Activated CD8-positive, alpha-beta memory T cell treated with anti-CD3 and anti-CD28 coated beads for 4 hours (primary cell): ENCODE data around the gene PHOX2B.
"Not testable (repeated sequence)": the region's sequence is repeated elsewhere in the genome, so short reads cannot be mapped to it uniquely, and the experiment has no call there.

Experiments used
- DNase-seq, 2 donors: peaks; one replicate each; pipeline ENCODE4 v3.0.0-alpha.2; 2020; ENCODE audit warnings: low read depth in 2 of 2

The PHOX2B gene

DNA sequence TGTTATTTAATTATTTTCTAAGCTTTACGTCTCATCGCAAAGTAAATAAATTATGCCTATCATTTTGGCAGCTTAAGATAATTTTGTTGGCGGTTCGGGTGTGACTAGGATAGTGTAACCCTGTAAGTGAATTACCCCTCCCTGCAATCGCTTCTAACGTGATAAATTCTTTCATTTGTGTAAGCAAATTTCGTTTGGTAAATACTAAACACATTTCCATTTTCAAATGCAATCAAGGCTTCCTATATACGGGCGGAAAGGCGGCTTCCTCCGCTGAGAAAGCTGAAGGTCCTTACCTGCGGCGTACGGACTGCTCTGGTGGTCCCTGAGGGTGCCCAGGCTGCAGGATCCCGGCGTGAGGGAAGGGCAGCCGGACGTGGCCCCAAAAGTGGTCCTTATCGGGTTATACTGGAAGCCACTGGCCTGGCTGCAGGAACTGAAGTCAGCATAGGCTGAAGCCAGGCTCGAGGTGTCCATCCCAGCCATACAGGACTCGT is 403 bp downstream of the PHOX2B start:
- no peak for DNase-seq

DNA sequence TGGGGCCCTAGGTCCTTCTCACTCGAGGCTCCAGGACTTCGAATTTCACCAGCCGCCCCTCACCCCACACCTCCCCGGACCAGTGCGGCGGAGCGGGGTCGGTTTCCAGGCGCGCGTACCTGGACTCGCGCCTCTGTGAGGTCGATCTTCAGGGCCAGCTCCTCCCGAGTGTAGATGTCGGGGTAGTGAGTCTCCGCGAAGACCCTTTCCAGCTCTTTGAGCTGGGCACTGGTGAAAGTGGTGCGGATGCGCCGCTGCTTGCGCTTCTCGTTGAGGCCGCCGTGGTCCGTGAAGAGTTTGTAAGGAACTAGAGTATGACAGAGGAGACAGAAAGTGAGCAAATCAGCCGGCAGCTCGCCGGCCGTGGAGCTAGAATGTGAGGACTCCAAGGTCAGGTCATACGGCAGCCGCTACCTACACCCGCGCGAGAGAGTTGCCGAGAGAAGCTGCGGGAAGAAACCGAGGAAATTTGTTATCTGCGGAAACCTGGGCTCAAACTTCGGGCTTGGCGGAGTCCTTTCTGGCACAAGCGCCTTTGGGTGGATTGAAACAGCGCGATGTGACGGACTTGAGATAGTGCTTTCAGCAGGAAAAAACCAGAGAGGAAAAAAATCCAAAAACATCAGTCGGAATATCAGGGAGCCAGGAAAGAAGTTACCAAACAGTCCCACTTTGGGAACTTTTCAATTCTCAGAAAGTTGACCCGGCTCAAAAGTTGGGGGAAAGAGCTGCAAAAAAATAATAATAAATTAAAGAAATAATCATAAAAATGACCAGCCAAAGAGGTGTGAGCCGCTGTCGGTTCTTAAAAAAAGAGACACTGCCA is 1.1 kb downstream of the PHOX2B start:
- DNase-seq, result no peak

DNA sequence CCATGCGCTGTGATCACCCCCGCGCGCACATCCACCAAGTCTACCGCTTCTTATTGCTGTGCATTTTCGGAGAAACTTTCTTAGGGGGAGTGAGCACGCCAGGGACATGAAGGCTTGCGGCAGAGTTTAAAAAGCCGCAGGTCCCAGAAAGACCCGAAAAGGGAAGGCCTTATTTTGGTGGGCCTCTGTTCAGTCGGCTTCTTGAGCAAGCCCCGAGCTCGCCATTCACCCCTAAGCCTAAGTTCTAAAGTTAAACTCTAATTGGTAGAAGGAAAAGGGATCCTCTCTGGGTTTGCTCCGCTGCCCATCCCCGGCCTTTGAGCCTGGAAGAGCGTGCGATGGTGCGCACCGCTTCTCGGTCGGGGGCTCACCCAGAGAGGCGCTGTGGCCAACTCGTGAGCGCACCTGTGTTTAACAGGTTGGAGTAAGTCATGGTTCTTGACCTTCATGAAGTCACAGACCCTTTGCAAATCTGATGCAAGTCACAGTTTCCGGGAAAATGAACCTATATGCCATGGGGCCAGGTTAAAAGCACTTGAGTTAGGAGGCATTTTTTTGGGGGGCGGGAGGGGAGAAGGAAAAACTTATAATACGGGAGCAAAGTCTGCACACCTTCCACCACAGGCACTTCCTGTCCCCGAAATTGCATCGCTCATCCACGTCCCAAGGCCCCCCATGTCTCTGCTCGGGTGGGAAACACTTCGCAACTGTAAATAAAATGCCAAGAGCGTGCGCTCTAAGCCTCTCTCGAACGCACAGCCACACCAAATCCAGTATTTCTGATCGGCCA is 1.9 kb downstream of the PHOX2B start:
- no peak for DNase-seq

DNA sequence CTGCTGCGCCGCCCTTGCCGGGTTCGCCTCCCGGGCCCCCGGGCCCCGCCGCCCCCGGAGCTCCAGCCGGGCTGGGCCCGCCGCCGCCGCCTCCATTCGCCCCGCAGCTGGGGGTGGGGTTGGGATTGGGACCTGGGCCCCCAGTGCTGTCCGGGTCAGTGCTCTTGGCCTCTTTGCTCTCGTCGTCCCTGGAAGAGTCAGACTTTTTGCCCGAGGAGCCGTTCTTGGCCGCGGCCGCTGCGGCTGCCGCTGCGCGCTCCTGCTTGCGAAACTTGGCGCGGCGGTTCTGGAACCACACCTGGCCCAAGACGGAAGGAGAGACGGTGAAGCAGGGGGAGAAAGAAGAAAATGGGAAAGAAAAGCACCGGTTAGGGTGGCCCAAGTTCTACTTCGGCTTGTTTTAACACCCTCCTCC is 2.5 kb downstream of the PHOX2B start:
- no peak for DNase-seq

DNA sequence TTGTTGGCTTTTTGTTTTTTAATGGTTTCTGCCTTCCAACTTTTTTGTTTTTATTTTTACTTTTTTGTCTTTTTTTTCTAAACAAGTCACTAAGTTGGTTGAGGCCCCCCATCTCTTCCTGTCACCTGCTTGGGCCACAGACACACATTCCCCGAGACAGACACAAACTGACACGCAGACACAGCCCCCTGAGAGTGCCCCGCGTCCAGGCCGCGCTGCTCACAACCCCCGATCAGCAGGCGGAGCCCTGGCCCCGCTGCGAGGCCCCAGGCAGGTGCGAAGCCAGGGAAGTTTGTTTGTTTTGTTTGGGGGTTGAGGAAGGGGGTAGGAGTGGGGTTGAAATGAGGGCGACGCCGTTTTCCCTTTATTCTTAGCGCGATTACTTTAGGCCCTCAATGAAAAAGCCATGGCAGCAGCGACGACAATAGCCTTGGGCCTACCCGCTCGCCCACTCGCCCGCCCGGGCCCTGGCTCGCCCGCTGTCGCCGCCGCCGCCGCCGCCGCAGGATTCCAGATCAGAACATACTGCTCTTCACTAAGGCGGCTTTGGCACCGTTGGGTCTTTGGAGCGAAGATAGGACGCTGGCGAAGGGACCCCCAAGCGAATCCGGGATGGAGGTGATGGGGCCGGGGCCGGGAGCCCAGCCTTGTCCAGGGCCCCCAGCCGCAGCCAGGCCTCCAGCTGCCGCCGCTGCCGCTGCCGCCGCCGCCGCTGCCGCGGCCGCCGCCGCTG is 3.1 kb downstream of the PHOX2B start:
- DNase-seq, result no peak

DNA sequence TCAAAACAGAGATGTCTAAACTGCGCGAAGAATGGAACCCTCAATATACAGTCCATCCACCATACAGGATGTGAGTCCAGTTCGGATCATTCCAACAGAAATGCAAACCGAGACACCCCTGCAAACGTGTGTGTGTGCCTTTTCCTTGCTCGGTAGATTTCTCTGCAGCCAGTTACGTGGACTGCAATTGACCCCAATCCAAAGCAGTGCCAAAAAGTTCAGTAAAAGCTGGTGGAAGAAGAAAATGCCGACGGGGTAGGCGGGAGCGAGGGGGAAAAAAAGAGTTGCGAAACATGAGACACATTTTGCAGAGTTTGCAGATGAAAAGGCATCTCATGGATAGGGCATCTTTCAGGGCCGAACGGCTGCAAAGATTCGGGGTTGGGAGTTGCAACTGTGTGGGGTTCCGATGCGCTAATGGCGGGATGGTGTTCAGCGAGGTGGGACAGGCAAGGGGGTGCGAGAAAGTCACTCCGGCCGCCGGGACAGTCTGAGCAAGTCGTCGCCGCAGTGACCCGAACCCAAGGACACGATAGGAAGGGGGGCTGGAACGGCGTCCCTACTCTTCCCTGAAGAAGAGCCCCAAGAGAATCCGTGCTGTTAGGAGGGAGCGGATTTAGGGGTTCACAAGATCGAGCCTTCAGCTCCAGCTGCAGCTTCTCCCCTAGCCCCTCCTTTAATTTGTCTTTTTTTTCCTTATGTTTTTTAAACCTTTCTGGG is 3.8 kb downstream of the PHOX2B start:
- no peak for DNase-seq

DNA sequence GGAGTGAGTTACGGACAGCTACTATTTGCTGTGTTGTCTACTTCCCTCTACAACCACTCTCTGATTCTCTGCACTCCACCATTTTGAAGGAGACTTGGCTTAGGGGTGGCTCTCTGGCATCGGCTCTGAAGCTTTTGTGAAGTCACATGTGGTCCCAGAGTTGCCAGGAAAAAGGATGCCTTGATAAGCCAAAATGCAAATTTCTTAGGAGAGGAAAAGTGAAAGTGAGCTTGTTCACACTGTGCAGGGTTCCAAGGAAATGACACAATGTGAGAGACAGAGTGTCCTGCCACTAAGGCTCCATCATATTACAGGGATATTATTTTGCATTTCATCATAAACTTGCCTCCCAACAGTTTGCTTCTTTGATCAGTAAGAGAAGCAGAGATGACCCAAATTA is 7.2 kb downstream of the PHOX2B start:
- no peak for DNase-seq

DNA sequence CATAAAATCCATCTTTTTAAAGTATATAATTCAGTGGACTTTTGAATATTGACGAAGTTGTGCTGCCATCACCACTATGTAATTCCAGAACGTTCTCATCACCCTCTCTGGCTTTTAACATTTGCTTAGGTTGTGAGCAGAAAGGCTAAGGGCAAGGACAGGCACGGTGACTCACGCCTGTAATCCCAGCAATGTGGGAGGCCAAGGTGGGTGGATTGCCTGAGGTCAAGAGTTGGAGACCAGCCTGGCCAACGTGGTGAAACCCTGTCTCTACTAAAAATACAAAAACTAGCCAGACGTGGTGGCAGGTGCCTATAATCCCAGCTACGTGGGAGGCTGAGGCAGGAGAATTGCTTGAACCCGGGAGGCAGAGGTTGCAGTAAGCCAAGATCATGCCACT is 11.0 kb downstream of the PHOX2B start:
- not testable (repeated sequence) for DNase-seq

DNA sequence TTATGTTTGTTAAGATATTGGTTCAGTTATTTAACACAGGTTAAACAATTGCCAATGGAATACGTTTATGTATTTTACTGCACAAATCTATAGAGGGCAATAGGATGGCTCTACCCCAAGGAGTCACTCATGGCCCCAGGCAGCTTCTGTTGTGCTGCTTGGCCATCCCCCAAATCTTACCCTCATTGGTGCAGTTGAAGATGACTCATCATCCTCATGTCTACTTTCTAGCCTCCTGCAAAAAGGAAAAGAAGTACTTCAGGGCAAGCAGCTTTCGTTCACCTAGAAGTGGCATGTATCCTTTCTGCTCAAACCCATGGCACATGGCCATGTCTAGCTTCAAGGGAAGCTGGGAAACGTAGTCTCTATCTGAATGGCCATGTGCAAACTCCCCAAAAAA is 14.2 kb downstream of the PHOX2B start:
- DNase-seq, result no peak

DNA sequence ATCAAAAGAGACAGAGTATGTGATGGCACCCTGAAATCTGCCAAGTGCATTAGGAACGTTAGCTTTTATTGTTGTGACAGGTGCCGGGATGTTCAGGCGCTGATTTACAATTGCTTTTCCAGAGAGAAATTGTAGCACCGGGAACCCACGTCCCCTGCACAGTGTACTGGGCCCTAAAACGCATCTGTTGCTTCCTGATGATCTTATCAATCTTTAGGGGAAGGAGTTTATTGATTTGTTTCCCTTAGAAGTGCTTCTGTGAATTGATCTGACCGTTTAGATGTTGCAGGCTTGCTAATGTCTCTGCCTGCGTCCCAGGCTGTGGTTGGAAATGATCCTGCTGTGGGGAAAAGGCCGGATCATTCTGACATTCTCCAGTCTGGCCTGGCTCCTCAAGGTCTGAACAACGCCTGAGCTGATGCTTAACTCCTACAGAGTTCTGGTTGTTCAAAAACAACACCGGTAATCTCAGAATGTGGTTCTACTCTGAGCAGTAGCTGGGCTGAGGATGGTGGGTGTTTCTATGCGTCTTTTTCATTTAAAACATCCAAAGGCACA is 16.9 kb downstream of the PHOX2B start:
- no peak for DNase-seq

DNA sequence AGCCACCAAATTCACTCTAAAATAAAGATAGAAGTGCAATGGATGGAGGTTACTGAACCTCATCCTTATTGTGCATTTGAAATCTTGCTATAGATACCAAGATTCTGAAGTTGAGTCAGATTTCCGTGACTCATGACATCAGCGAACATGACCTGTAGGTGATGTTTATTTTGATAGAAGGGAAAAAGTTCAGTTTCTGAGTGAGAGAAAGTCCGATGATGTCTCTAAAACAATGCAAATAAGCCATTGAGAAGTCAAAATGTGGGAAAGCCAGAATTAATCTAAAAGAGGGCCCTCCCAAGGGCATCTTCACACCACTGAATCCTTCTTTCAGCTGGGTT is 20.0 kb downstream of the PHOX2B start:
- no peak for DNase-seq

DNA sequence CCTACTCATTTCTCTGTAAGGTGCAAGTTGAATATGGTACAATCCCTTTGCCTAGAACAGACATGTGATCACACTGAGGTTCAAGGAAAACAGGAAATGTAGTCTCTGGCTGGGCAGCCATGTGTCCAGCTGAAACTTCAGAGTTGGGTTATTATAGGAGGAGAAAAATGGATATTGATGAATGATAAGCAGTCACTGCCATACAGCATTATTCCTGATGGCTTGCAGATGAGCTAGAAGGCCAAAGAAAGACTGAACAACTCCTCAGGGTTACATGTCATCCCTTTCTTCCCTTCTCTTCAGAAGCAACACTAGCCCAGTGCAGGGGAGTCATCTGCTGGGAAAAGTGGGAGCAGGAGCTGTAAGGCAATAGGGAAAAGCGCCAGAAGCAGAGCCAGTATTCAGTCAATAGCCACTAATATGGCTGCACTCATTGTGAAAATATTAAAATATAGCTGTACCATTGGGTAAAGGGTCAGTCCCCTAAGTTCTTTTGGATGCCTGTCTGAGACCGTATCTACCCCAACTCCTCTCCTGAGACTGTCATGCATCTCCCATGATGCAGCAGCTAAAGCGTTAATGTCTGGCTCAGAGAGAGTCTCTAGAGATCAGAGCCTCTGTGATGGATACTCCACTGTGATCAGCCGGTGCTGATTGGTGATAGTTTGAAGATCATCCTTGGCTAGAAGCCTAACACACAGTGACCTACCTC is 20.5 kb downstream of the PHOX2B start:
- DNase-seq, result no peak

DNA sequence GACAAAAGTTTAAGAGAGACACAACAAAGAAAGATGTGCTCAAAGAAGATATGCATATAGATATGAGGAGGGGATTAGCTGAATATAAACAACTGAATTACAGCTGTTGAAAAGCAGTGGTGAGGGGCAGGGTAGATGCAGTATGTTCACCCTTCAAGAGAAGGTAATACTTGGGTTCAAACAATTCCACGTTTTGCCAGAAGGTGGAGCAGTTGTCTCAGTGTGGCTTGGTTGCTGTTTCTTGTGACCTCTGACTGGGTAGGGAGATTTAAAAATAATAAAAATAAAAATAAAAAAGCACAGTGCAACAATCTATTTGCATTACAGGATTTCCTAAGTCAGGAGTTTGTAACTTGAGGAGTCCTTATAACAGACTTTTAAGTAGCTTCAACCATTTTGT is 23.3 kb downstream of the PHOX2B start:
- no peak for DNase-seq

DNA sequence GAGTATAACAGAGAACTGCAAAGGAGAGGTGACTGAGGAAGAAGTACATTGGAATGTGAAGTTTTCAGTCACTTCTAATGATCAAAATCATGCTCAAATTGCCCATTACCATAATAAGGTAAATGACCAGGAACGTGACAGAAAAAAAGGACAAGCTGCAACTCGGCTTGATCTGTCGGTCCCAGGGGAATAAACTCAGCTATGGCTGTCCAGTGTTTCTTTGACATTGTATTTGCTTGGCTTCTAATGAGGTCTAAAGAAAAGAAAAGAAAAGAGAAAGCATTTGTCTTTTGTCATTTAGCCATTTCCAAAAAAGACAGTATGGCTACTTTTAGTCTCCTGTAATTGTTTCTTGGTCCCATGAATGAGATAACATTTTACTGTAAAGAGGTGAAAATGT is 25.2 kb downstream of the PHOX2B start:
- no peak for DNase-seq

DNA sequence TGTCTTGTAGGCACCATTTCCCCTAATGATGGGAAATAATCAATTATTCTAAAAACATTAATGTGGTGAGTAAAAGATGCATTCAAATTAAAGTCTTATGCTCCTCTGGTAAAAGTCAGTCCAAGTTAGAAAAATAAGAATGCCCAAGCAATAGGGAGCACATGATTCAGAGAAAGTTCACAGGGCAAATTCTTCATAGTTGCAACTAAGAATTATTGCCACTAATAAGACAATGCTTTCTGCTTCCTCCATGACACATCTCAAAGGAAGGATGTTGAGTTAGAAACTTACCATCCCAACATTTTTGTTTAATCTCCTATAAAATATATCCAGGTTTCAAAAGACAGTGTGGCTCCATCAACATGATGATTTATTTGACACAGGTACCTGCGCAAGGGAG is 26.3 kb downstream of the PHOX2B start:
- DNase-seq, result no peak

DNA sequence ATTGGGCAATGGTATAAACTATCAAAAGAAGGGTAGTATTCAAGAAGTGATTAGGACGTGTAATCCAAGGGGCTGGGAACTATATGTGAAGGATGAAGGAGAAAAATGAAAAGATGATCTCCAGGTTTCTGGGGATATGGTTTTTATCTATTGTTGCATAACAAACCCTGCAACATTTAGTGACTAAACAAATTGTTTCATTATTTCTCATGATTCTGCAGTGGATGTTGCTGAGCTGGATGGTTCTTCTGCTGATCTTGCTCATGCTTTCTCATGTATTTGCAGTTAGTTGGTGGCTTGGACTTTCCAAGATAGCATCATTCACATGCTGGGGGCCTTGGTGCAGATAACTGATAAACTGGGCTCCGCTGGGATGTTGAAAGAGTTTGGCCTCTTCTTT is 29.1 kb downstream of the PHOX2B start:
- no peak for DNase-seq

DNA sequence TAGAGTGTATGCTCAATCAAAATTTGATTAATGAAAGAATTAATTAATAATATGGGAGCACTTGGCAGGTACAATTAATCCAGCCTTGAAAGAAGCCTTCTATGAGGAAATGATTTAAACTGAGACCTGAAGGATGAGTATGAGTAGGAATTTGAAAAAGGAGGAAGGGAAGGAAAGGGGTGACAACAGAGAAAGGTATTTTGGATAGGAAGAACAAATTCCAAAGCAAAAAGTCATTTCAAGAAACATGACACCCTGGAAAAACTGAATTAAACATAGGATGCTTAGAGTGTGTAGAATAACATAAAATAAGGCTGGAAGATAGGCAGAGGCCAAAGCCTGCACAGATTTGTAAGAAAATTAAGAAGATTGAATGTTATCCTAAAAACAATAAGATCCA is 29.6 kb downstream of the PHOX2B start:
- no peak for DNase-seq

DNA sequence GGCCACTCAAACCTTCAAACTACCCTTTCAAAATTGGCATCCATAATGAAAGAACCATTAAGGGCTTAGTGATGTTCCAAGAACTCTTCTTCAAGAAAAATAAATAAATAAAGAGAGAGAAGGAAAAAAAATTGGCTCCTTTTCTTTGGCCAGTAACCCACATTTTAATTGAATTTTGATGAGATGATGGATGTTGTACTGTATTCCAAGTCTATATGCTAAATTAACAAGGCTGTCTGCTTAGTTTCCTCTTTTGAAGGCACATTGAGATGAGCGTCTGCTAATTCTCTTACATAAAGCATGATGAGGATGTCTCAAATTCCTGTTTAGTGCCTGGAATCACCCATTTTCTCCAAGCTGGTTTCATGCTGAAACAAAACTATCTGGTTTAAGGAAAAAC is 33.4 kb downstream of the PHOX2B start:
- no peak for DNase-seq

DNA sequence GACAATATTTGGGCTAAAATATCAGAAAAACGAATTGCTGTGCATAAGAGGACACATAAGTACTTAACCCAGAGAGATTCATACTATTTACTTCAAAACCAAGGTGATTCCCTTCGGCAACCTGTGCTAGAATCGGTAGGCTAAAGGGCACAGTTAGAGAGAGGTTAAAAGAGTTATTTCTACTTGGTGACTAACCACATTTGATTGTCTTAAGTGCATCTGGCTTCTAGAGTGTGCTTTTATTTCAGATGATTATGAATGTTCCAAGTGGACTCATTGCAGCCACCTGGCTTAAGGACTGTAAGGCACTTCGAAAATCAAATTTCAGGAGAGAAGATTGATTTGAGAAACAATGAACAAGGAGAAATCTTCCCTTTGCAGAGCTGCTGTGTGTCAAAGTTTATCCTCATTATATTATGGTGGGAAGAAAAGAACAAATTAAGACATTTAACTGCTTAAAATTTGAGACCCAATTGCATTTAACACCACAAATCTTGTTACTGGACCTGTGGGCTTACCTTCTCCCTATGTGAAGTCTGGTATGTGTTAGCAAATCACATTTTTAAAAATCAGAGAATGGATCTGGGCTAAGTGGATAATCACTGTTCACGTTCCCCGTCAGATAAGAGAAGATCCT is 34.0 kb downstream of the PHOX2B start:
- DNase-seq, result no peak

DNA sequence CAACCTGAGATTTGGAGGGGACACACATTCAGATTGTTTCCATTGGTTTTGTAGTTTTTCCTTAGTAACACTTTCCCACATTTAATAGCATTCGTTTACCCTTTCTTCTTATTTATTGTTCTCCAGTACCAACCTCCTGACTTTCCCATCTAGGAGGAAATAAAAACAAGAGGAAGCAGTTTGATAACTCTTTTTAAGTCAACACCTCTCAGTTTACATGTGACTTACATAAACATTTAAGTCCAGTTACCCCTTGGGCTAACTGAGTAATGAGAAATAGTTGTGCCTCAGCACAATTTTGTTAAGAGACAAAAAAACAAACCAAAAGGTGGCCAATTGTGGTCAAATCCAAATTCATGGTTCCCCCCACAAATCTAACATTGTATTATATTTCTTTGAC is 34.8 kb downstream of the PHOX2B start:
- DNase-seq, result no peak
